Mesothelial cell of epicardium (in vitro differentiated cells): Measurements from ENCODE around the gene FGD4. TPM values are rescaled to one million over a fixed set of nuclear protein-coding genes. Genes with fewer than 3 reads are reported as not detected.

ENCODE experiments used
- DNase-seq, 2 experiments: peaks; one replicate each; pipeline ENCODE4 v3.0.0; 2021; ENCODE audit warnings: low spot score in 2 of 2; ENCODE audit not compliant: unreplicated experiment in 2 of 2
- H3K27ac Mint-ChIP-seq: 2 replicates; pipeline ENCODE4 v1.8.0; 2021; ENCODE audit warnings: mixed read lengths
- H3K27me3 Mint-ChIP-seq: 2 replicates; pipeline ENCODE4 v1.8.0; 2021; ENCODE audit warnings: low read depth, mixed read lengths
- H3K36me3 Mint-ChIP-seq: 2 replicates; pipeline ENCODE4 v1.8.0; 2021; ENCODE audit warnings: mixed read lengths
- H3K4me1 Mint-ChIP-seq: 2 replicates; pipeline ENCODE4 v1.8.0; 2021; ENCODE audit warnings: mixed read lengths
- H3K4me3 Mint-ChIP-seq: 2 replicates; pipeline ENCODE4 v1.8.0; 2021; ENCODE audit warnings: mild to moderate bottlenecking, moderate library complexity, mixed read lengths
- H3K9me3 Mint-ChIP-seq: 2 replicates; pipeline ENCODE4 v1.8.0; 2021; ENCODE audit warnings: mixed read lengths
- CTCF ChIP-seq: fragments of 200-600 bp; sonication (generic); IDR thresholded peaks from one replicate; pipeline ENCODE4 v1.5.0; 2021; ENCODE audit warnings: antibody characterized with exemption; ENCODE audit not compliant: unreplicated experiment
- total RNA-seq: library from RNA; stranded (reverse); gene quantifications from 3 replicates; pipeline ENCODE4 v1.2.1, GENCODE V29; 2021

The FGD4 gene
- total RNA-seq, 1 donor from 2014 or later: 13.4 TPM

- Mint-ChIP-seq H3K4me3 (no peak overlapping the region), H3K27ac (peak overlapping the region; percentile 57)
These were observed 20.2 kb downstream of the FGD4 start for GRCh38 chr12:32419520-32419960.

GRCh38 chr12:32420356-32420755, 21.0 kb downstream of the FGD4 start:
- Mint-ChIP-seq H3K9me3 (peaks cover 17% of the 10 kb centered on the region), H3K4me3 (no peak overlapping the region), H3K36me3 (peaks cover 20% of the 10 kb centered on the region), H3K27ac (peak overlapping the region; percentile 57), H3K4me1 (peaks cover 26% of the 10 kb centered on the region), H3K27me3 (no peaks in the 10 kb centered on the region)
- DNase-seq: no peak
- no peak for TF ChIP-seq CTCF

More at GRCh38 chr12:32419520-32419960, 20.2 kb downstream of the FGD4 start:
- peaks cover 13% of the 10 kb centered on the region for H3K36me3 Mint-ChIP-seq
- no peak for DNase-seq
- H3K4me1 Mint-ChIP-seq: peaks cover 29% of the 10 kb centered on the region
- H3K27me3 Mint-ChIP-seq: no peaks in the 10 kb centered on the region
- peaks cover 9% of the 10 kb centered on the region for H3K9me3 Mint-ChIP-seq
- TF ChIP-seq CTCF: no peak

GRCh38 chr12:32423559-32423958, 24.2 kb downstream of the FGD4 start:
- H3K27me3 Mint-ChIP-seq: no peaks in the 10 kb centered on the region
- no peak overlapping the region for H3K4me3 Mint-ChIP-seq
- no peak for TF ChIP-seq CTCF
- no peak overlapping the region for H3K27ac Mint-ChIP-seq
- H3K4me1 Mint-ChIP-seq: peaks cover 26% of the 10 kb centered on the region
- H3K9me3 Mint-ChIP-seq: peaks cover 47% of the 10 kb centered on the region
- peaks cover 43% of the 10 kb centered on the region for H3K36me3 Mint-ChIP-seq
- DNase-seq: no peak

GRCh38 chr12:32431025-32431424, 31.7 kb downstream of the FGD4 start:
- peaks cover 24% of the 10 kb centered on the region for H3K4me1 Mint-ChIP-seq
- H3K36me3 Mint-ChIP-seq: peaks cover 29% of the 10 kb centered on the region
- no peak overlapping the region for H3K4me3 Mint-ChIP-seq
- H3K27me3 Mint-ChIP-seq: no peaks in the 10 kb centered on the region
- peak overlapping the region; percentile 75 for H3K27ac Mint-ChIP-seq
- no peak for TF ChIP-seq CTCF
- peaks cover 31% of the 10 kb centered on the region for H3K9me3 Mint-ChIP-seq
- DNase-seq: no peak

GRCh38 chr12:32435921-32436705, 36.8 kb downstream of the FGD4 start:
- Mint-ChIP-seq H3K27me3 (no peaks in the 10 kb centered on the region), H3K27ac (peak overlapping the region; percentile 95), H3K9me3 (no peaks in the 10 kb centered on the region), H3K4me1 (peaks cover 42% of the 10 kb centered on the region), H3K36me3 (peaks cover 1% of the 10 kb centered on the region), H3K4me3 (no peak overlapping the region)
- DNase-seq: no peak
- TF ChIP-seq CTCF: no peak
